Hypothalamus (tissue), 51 donors: ENCODE measurements around the gene ITPR1.

Experiments
- DNase-seq, 51 donors: peaks; one replicate each; lab custom pipeline; 2025; lab: John Stamatoyannopoulos, UW

The ITPR1 gene

GRCh38 chr3:4476496-4476895 is 16.7 kb upstream of the ITPR1 start:
- no peak for DNase-seq

- no peak for DNase-seq
Measured at GRCh38 chr3:4478261-4478660, 14.9 kb upstream of the ITPR1 start.

- no peak for DNase-seq
Measured at GRCh38 chr3:4491855-4492207, 1.3 kb upstream of the ITPR1 start.

- DNase-seq, result peak in 29 of 51 donors; percentile 13 to 62 (median 38)
Measured at GRCh38 chr3:4492208-4493013, 737 bp upstream of the ITPR1 start.

GRCh38 chr3:4493941-4494894 is 1.1 kb downstream of the ITPR1 start:
- DNase-seq, result peak in 12 of 51 donors; percentile 5 to 36 (median 13)

GRCh38 chr3:4494895-4495264 is 1.7 kb downstream of the ITPR1 start:
- DNase-seq, result no peak

- DNase-seq, result no peak
Measured at GRCh38 chr3:4495294-4496086, 2.3 kb downstream of the ITPR1 start.

GRCh38 chr3:4496087-4496452 is 2.9 kb downstream of the ITPR1 start:
- no peak for DNase-seq

GRCh38 chr3:4497005-4497692 is 4.0 kb downstream of the ITPR1 start:
- no peak for DNase-seq

GRCh38 chr3:4497843-4498324 is 4.7 kb downstream of the ITPR1 start:
- no peak for DNase-seq

- no peak for DNase-seq
Measured at GRCh38 chr3:4498446-4498845, 5.3 kb downstream of the ITPR1 start.

GRCh38 chr3:4501437-4501836 is 8.3 kb downstream of the ITPR1 start:
- DNase-seq, result no peak

- no peak for DNase-seq
Measured at GRCh38 chr3:4501927-4502326, 8.8 kb downstream of the ITPR1 start.

GRCh38 chr3:4503050-4503449 is 9.9 kb downstream of the ITPR1 start:
- no peak for DNase-seq

- no peak for DNase-seq
Measured at GRCh38 chr3:4504340-4505261, 11.5 kb downstream of the ITPR1 start.

- DNase-seq, result no peak
Measured at GRCh38 chr3:4505688-4506558, 12.8 kb downstream of the ITPR1 start.

GRCh38 chr3:4506559-4507023 is 13.4 kb downstream of the ITPR1 start:
- DNase-seq, result no peak

- DNase-seq, result no peak
Measured at GRCh38 chr3:4507024-4507596, 14.0 kb downstream of the ITPR1 start.
